Astrocyte (in vitro differentiated cells and primary cell): ENCODE measurements around the gene PITX2. TPM values are rescaled to one million over a fixed set of nuclear protein-coding genes. Genes with fewer than 3 reads are reported as not detected.
A peak's percentile ranks its signal among the peaks of the same experiment; 100 is the strongest.

Experiments
- DNase-seq: peaks from one replicate; pipeline ENCODE4 v3.0.0-alpha.2; 2010; ENCODE audit warnings: low read depth
- FAIRE-seq: peaks from 2 replicates; lab custom pipeline; 2011; peaks lifted over from hg19 to GRCh38; lab: Jason Lieb, UNC
- H2AFZ ChIP-seq: 2 replicates; pipeline ENCODE4 v1.6.0; 2012; ENCODE audit warnings: low read depth, low read length, inconsistent platforms
- H3K27ac ChIP-seq: 2 replicates; pipeline ENCODE4 v1.5.1; 2011; ENCODE audit warnings: low read depth, low read length, inconsistent platforms
- H3K27me3 ChIP-seq: 2 replicates; pipeline ENCODE4 v1.6.0; 2011; ENCODE audit warnings: low read length, inconsistent platforms; ENCODE audit not compliant: insufficient read depth
- H3K36me3 ChIP-seq: 2 replicates; pipeline ENCODE4 v1.5.1; 2011; ENCODE audit warnings: low read length, inconsistent platforms; ENCODE audit not compliant: insufficient read depth
- H3K4me1 ChIP-seq: 2 replicates; pipeline ENCODE4 v1.5.1; 2011; ENCODE audit warnings: low read length, inconsistent platforms; ENCODE audit not compliant: insufficient read depth
- H3K4me2 ChIP-seq: 2 replicates; pipeline ENCODE4 v1.6.0; 2012; ENCODE audit warnings: low read length, inconsistent platforms
- H3K4me3 ChIP-seq: 2 replicates; pipeline ENCODE4 v1.5.1; 2011; ENCODE audit warnings: low read depth, mild to moderate bottlenecking, low read length, inconsistent platforms; ENCODE audit not compliant: insufficient read depth
- H3K79me2 ChIP-seq: 2 replicates; pipeline ENCODE4 v1.6.0; 2012; ENCODE audit warnings: mild to moderate bottlenecking, low read length, inconsistent platforms; ENCODE audit not compliant: insufficient read depth
- H3K9ac ChIP-seq: 2 replicates; pipeline ENCODE4 v1.6.0; 2012; ENCODE audit warnings: mild to moderate bottlenecking, low read length, inconsistent platforms
- H3K9me3 ChIP-seq: 2 replicates; pipeline ENCODE4 v1.5.1; 2012; ENCODE audit warnings: low read depth, mild to moderate bottlenecking, low read length, inconsistent platforms; ENCODE audit not compliant: insufficient read depth
- H4K20me1 ChIP-seq: 2 replicates; pipeline ENCODE4 v1.6.0; 2012; ENCODE audit warnings: low read length, inconsistent platforms; ENCODE audit not compliant: insufficient read depth
- H3K27ac Mint-ChIP-seq: one replicate; pipeline ENCODE4 v1.8.0; 2021; ENCODE audit warnings: mild to moderate bottlenecking, mixed read lengths; ENCODE audit not compliant: unreplicated experiment
- H3K27me3 Mint-ChIP-seq: one replicate; pipeline ENCODE4 v1.8.0; 2021; ENCODE audit warnings: low read depth, mixed read lengths; ENCODE audit not compliant: unreplicated experiment
- H3K36me3 Mint-ChIP-seq: one replicate; pipeline ENCODE4 v1.8.0; 2021; ENCODE audit warnings: low read depth, mixed read lengths; ENCODE audit not compliant: unreplicated experiment
- H3K4me1 Mint-ChIP-seq: one replicate; pipeline ENCODE4 v1.8.0; 2021; ENCODE audit warnings: low read depth, mixed read lengths; ENCODE audit not compliant: unreplicated experiment
- H3K4me3 Mint-ChIP-seq: one replicate; pipeline ENCODE4 v1.8.0; 2021; ENCODE audit warnings: mild to moderate bottlenecking, moderate library complexity, mixed read lengths; ENCODE audit not compliant: unreplicated experiment
- H3K9me3 Mint-ChIP-seq: one replicate; pipeline ENCODE4 v1.8.0; 2021; ENCODE audit warnings: mild to moderate bottlenecking, mixed read lengths; ENCODE audit not compliant: unreplicated experiment
- EZH2 ChIP-seq: IDR thresholded peaks from 2 replicates; pipeline ENCODE4 v1.6.1; 2012; ENCODE audit warnings: mild to moderate bottlenecking, low read length, inconsistent platforms; ENCODE audit not compliant: insufficient read depth
- total RNA-seq: library from RNA; stranded (reverse); gene quantifications from 2 replicates; pipeline ENCODE4 v1.2.1, GENCODE V29; 2021
- TF ChIP-seq, protein P1 (sequence below): IDR thresholded peaks from 2 replicates; pipeline ENCODE4 v1.5.1; 2011; ENCODE audit warnings: low read depth, mild to moderate bottlenecking, inconsistent platforms, low read length, moderate library complexity; ENCODE audit not compliant: insufficient read depth

Gene PITX2
- total RNA-seq, 1 donor from 2014 or later: 3.8 TPM

GRCh38 chr4:110636680-110637407, 14.0 kb upstream of the PITX2 start:
- peak overlapping the region; percentile 70 for H2AFZ ChIP-seq
- H3K27me3 Mint-ChIP-seq: peaks cover 84% of the 10 kb centered on the region
- peaks cover 11% of the 10 kb centered on the region for H3K36me3 Mint-ChIP-seq
- H3K4me2 ChIP-seq: peak overlapping the region; percentile 86
- FAIRE-seq (no peak), DNase-seq (peak; percentile 26)
- H3K4me1 Mint-ChIP-seq: peaks cover 7% of the 10 kb centered on the region
- H3K27me3 ChIP-seq: peaks cover 96% of the 10 kb centered on the region
- H3K27ac ChIP-seq: no peak overlapping the region
- H3K4me3 ChIP-seq: peak overlapping the region; percentile 40
- H3K4me1 ChIP-seq: peaks cover 9% of the 10 kb centered on the region
- peak overlapping the region; percentile 86 for H3K4me3 Mint-ChIP-seq
- no peaks in the 10 kb centered on the region for H3K79me2 ChIP-seq
- peaks cover 4% of the 10 kb centered on the region for H4K20me1 ChIP-seq
- peaks cover 24% of the 10 kb centered on the region for H3K9me3 Mint-ChIP-seq
- H3K27ac Mint-ChIP-seq: peak overlapping the region; percentile 91
- TF ChIP-seq EZH2: peak; percentile 99
- TF ChIP-seq, protein P1, sequence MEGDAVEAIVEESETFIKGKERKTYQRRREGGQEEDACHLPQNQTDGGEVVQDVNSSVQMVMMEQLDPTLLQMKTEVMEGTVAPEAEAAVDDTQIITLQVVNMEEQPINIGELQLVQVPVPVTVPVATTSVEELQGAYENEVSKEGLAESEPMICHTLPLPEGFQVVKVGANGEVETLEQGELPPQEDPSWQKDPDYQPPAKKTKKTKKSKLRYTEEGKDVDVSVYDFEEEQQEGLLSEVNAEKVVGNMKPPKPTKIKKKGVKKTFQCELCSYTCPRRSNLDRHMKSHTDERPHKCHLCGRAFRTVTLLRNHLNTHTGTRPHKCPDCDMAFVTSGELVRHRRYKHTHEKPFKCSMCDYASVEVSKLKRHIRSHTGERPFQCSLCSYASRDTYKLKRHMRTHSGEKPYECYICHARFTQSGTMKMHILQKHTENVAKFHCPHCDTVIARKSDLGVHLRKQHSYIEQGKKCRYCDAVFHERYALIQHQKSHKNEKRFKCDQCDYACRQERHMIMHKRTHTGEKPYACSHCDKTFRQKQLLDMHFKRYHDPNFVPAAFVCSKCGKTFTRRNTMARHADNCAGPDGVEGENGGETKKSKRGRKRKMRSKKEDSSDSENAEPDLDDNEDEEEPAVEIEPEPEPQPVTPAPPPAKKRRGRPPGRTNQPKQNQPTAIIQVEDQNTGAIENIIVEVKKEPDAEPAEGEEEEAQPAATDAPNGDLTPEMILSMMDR: no peak
- peaks cover 3% of the 10 kb centered on the region for H3K9me3 ChIP-seq
- no peak overlapping the region for H3K9ac ChIP-seq
- H3K36me3 ChIP-seq: no peaks in the 10 kb centered on the region

DNA sequence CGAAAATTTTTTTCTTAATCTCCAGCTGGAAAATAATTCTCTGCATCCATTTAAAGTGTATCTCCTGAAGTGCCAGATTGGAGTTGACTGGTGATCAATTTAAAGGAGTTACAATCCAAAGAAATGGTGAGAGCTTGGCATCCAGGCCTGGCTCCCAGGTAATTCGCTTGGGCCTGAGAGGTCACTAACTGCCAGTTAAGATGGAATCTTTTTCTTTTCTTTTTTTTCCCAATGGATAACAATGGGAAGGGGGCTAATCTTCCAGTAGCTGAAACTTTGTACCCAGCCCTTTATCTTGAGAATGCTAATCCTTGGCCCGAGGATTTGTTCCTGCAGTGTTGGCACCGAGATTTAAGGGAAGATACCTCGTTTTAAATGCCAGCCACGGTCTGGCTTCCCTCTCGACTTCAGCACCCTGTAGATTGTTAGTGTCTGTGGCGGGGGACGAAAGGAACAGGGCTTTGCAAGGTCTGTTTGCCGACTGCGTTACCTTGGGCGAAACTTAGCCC, 13.3 kb upstream of the PITX2 start:
- Histone ChIP-seq H3K36me3 (no peaks in the 10 kb centered on the region), H3K27ac (no peak overlapping the region), H4K20me1 (peaks cover 4% of the 10 kb centered on the region), H3K27me3 (peaks cover 94% of the 10 kb centered on the region), H3K9ac (no peak overlapping the region), H3K9me3 (peaks cover 3% of the 10 kb centered on the region), H3K4me3 (peak overlapping the region; percentile 40), H2AFZ (peak overlapping the region; percentile 70), H3K4me2 (peak overlapping the region; percentile 86), H3K79me2 (no peaks in the 10 kb centered on the region), H3K4me1 (peaks cover 9% of the 10 kb centered on the region)
- H3K4me3 Mint-ChIP-seq: peak overlapping the region; percentile 86
- peak overlapping the region; percentile 83 for H3K27ac Mint-ChIP-seq
- peaks cover 83% of the 10 kb centered on the region for H3K27me3 Mint-ChIP-seq
- DNase-seq: no peak
- H3K36me3 Mint-ChIP-seq: peaks cover 11% of the 10 kb centered on the region
- peaks cover 27% of the 10 kb centered on the region for H3K9me3 Mint-ChIP-seq
- TF ChIP-seq EZH2: no peak
- TF ChIP-seq, protein P1: no peak
- no peak for FAIRE-seq
- H3K4me1 Mint-ChIP-seq: peaks cover 7% of the 10 kb centered on the region
